HFF-Myc (cell line): ENCODE data around the gene DDT.
"Not testable (repeated sequence)": the region's sequence is repeated elsewhere in the genome, so short reads cannot be mapped to it uniquely, and the experiment has no call there.

Experiments used
- DNase-seq: peaks from one replicate; pipeline ENCODE4 v3.0.0-alpha.2; 2011; ENCODE audit warnings: low read depth; ENCODE audit errors: extremely low read depth
- H3K4me3 ChIP-seq: replicated peaks from 2 replicates; pipeline ENCODE4 v1.5.1; 2011; ENCODE audit warnings: low read depth, mild to moderate bottlenecking, control low read depth, low read length
- TF ChIP-seq, protein P1 (sequence below): IDR thresholded peaks from 2 replicates; pipeline ENCODE4 v1.5.1; 2012; ENCODE audit warnings: mild to moderate bottlenecking, low read depth, low read length, control low read depth; ENCODE audit errors: missing control alignments

The DDT gene

DNA sequence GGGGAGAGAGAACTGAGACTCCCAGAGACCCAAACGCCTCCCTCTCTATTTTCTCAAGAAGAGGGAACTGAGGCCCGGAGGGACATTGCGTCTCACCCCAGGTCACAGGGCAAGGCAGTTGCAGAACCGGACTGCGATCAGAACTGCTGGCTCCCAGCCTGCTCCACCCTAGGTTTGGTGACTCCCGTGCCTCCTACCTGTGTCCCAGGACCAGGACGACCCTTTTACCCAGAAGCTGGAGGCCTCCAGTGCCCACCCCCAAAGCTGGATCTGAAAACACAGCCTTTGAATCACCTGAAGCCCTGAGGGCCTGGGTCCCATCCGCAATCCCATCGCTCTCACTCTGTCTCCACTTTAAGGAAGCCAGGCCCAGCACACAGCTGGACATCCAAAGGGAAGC is 29.6 kb upstream of the DDT start:
- TF ChIP-seq, protein P1, sequence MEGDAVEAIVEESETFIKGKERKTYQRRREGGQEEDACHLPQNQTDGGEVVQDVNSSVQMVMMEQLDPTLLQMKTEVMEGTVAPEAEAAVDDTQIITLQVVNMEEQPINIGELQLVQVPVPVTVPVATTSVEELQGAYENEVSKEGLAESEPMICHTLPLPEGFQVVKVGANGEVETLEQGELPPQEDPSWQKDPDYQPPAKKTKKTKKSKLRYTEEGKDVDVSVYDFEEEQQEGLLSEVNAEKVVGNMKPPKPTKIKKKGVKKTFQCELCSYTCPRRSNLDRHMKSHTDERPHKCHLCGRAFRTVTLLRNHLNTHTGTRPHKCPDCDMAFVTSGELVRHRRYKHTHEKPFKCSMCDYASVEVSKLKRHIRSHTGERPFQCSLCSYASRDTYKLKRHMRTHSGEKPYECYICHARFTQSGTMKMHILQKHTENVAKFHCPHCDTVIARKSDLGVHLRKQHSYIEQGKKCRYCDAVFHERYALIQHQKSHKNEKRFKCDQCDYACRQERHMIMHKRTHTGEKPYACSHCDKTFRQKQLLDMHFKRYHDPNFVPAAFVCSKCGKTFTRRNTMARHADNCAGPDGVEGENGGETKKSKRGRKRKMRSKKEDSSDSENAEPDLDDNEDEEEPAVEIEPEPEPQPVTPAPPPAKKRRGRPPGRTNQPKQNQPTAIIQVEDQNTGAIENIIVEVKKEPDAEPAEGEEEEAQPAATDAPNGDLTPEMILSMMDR = no peak
- DNase-seq = no peak
- H3K4me3 ChIP-seq = no peak overlapping the region

GRCh38 chr22:24002851-24003250 is 28.6 kb upstream of the DDT start:
- TF ChIP-seq, protein P1 = no peak
- no peak for DNase-seq
- H3K4me3 ChIP-seq = no peak overlapping the region

DNA sequence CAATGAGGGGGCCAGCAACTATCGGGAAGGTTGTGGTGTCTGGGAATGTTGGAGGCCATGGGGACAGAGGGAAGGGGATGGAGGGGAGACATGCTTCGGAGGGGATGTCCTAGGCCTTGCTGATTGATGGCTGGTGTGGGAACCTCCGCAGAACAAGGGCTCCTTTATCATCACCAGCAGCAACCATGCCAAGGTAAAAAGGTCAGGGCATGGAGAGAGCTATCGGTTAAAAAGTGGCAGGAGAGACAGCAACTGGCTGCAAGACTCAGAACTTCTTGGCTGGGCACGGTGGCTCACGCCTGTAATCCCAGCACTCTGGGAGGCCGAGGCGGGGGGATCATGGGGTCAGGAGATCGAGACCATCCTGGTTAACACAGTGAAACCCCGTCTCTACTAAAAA is 28.0 kb upstream of the DDT start:
- H3K4me3 ChIP-seq = no peak overlapping the region
- TF ChIP-seq, protein P1 = no peak
- no peak for DNase-seq

GRCh38 chr22:24001314-24001713 is 27.1 kb upstream of the DDT start:
- TF ChIP-seq, protein P1 = no peak
- H3K4me3 ChIP-seq = no peak overlapping the region
- DNase-seq = no peak

GRCh38 chr22:23999779-24000178 is 25.5 kb upstream of the DDT start:
- not testable (repeated sequence) for DNase-seq, H3K4me3 ChIP-seq

DNA sequence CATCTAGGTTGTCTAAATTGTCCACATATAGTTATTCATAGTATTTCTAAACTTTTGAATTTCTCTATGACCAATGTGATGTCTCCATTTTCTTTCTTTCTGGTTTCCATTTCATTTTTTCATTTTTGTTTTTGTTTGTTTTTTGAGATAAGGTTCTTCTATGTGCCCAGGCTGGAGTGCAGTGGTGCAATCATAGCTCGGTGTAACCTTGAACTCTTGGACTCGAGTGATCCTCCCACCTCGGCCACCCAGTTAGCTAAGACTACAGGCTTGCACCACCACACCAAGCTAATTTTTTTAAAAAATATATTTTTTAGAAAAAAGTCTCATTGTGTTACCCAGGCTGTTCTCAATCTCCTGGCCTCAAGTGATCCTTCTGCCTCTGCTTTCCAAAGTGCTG is 22.9 kb upstream of the DDT start:
- no peak for DNase-seq
- H3K4me3 ChIP-seq = no peak overlapping the region
- TF ChIP-seq, protein P1 = no peak

DNA sequence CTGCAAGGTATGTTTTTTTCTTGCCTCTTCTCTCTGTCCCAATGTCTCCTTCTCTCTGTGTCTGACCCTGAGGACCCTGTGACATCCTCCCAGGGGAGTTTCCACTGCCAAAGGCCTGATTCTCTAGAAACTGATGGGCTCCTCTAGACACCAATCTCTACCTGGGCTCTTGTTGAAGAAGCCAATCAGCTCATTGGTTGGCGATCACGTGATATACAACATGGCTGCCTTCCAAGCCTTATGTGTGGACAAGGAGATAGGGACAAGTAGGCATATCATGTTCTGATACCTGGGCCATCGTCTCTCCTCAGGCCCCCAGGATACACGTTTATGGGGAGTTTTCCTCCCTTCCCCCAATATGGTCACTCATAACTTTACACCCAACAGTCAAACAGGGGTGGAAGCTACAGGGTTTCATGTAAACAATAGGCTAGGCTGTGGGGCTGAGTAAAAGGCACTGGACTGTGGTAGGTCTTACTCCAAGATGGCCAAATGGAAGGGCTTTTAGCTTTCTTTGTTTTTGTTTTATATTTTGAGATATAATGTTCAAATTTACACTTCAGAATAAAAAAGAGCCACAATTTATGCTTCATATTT is 19.4 kb upstream of the DDT start:
- not testable (repeated sequence) for H3K4me3 ChIP-seq, DNase-seq

GRCh38 chr22:23993080-23993479 is 18.8 kb upstream of the DDT start:
- not testable (repeated sequence) for H3K4me3 ChIP-seq, DNase-seq

DNA sequence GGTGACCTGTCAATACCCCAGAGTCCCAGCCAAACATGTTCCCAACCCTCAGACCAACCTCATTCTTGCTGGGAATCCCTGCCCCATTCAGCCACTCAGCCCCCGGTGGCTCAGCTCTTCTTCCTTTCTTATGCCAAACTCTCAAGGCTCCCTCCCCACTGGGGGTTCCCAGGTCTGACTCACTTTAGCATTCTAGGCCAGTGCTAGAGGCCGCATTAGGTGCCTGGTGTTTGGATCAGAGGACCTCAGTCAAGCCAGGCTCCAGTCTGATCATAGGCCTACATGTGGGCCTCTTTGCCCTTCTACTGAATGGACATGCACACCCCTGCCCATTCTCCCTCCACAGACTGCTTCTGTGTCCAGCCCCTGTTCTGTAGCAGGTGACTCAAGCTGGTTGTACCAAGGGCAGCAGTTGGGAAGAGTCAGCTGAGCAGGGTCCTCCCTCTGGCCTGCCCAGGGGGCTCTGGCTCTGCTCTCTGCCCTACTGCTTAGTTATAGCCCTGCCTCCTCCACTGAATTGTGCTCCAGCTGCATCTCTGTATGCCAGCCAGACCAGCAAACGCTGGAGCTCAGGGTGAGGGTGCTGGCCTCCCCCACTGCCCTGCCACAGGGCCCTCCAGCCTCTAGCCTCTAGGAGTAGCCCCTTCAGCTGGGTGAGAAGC is 15.5 kb upstream of the DDT start:
- not testable (repeated sequence) for H3K4me3 ChIP-seq, DNase-seq

DNA sequence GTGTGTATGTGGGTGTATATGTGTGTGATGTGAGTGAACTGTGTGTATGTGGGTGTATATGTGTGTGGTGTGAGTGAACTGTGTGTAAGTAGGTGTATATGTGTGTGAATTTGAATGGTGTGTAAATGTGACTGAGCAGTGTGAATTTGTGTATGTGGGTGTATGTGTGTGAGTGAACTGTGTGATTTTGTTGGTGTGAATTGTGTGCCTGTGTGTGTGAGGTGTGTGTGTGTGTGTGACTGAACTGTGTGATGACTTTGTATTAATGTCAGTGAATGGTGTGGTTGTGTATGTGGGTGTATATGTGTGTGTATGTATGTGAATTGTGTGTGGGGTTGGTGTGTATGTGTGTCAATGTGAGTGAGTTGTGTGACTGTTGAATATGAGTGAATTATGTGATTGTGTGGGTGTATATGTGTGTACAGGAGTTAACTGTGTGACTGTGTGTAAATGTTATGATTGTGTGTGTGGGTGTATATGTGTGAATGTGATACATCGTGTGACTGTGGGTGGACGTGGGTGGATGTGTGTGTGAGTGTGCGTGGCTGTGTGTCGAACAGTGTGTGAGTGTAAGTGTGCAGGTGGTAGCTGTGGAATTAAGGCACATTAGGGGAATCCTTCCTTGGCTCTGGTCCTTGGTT is 12.4 kb upstream of the DDT start:
- DNase-seq, H3K4me3 ChIP-seq: not testable (repeated sequence)

DNA sequence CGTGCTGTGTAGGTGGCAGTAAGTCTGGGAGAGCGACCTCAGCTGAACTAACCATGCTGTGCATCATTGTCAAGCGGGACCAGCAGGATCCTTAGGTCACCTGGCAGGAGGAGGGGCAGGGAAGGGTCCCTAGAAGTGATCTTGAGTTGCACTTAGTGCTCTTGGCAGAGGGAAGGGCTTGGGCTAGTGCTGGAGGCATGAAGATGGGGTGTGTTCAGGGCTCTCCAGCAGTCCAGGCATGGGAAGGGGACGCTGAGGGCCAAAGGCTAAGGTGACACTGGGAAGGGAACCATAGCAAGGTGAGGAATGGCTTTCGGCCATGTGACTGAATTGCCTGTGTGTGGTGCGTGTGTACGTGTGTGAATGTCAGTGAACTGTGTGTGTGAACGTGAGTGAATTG is 11.8 kb upstream of the DDT start:
- DNase-seq, H3K4me3 ChIP-seq: not testable (repeated sequence)
